ENCODE results near the gene NDUFS6.
"Not testable (repeated sequence)": the region's sequence is repeated elsewhere in the genome, so short reads cannot be mapped to it uniquely, and the experiment has no call there.

The NDUFS6 gene

DNA sequence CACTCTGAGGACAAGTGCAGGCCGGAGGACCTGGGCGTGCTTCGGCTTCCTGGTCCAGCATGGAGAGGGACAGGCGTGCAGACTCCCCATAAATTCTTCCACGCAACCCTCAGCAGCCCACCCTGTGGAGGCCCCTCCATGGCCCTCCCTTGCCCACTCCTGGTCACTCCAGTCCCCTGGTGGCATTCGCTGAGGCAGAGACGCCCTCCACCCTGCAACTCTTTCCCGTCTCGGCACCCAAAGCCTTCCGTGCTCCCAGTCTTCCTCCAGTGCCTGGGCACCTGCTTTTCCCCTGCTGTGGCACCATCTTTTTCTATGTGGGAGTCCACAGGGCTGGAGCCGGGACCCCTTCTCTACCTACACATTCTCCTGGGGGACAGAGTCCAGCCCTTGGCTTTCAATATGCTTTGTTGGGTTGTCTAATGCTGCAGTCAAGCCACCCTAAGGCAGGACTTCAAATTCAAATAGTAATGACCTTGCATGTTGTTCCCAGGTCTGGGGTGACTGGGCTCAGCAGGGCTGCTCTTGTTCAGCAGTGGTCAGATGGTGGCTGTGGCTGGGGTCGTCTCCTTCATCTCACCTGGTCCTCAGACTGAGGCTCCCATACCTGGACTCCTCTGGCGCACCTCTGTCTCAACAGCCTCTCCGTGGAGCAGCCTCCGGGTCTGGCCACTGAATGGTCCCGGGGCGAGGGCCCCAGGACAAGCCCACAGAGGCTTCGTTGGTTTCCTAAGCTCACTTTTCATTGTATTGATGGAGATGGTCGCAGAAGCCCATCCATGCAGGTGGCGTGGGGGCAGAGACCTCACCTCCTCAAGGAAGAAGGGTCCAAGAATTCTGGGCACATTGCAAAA lies 16.8 kb upstream of the NDUFS6 start:
- no peak for DNase-seq

DNA sequence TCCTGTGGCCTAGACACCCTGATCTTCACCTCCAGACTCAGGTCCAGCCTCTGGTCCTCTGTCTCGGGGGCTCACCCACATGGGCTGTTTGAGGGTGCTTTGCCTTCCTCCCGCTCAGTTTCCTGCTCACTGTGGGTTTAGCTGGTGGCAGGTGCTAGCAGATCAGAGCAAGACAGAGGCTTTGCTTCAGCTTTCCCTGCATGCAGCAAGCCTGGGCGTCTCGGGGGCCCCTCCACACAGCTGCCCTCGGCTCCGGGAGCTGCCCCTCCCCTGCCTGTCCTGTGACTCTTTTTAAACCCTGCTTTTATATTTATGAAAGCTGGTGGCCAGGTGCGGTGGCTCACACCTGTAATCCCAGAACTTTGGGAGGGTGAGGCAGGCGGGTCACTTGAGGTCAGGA lies 16.1 kb upstream of the NDUFS6 start:
- peak; percentile 43 for DNase-seq

DNA sequence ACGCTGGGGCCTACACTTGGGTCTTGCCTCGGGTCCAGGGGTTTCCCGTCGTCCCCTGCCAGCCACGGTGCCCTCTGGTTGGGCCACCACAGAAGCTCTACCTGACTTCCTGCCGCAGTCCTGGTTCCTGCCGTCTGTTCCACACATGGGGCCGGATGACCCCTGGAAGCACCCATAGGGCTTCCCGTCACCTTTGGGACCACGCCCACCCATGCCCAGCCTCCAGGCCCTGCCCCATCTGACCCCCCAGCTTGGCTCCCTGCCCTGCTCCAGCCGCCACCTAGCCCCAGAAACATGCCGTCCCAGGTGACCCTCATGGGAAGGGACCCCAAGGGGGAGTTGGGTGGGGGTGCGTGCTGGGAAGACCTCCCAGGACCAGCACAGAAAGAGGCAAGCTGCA lies 15.2 kb upstream of the NDUFS6 start:
- DNase-seq: no peak

DNA sequence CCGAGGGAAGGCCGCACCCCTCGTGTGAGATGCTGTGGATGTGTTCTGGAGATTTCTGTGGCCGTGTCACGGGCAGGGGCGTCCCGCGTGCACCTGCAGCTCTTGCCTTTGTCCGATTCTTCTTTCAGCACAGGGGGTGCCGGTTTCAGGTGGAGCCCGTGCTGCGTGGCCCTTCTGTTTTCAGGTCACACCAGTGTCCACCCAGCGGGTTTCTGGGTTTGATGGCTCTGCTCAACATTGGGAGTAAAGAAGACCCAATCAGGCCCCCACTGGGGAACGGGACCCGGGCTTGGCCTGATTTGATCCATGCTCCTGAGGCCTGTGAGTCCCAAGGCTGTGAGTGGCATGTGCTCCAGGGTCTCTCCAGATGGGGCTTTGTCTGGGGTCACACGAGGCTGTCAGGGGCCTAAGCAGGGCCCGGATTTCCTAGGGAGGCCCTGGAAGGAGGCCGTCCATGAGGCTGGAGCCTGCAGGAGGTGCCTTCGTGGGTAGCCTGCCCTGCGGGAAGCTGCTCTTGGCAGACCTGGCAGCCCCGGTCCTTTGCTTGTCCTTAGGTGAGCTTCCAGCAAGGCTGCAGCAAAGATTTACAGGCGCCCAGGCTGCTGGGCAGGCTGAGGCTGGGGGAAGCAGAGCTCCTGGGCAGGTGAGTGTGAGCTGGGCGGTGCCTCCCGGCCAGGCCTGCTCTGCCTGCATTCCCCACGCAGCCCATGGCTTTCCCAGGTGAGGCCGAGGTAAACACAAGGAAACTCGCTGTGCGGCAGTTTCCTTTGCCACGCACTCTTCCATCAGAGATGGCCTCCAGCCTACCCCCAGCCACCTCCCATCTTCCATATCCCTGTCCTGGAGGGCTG lies 14.4 kb upstream of the NDUFS6 start:
- DNase-seq: no peak

DNA sequence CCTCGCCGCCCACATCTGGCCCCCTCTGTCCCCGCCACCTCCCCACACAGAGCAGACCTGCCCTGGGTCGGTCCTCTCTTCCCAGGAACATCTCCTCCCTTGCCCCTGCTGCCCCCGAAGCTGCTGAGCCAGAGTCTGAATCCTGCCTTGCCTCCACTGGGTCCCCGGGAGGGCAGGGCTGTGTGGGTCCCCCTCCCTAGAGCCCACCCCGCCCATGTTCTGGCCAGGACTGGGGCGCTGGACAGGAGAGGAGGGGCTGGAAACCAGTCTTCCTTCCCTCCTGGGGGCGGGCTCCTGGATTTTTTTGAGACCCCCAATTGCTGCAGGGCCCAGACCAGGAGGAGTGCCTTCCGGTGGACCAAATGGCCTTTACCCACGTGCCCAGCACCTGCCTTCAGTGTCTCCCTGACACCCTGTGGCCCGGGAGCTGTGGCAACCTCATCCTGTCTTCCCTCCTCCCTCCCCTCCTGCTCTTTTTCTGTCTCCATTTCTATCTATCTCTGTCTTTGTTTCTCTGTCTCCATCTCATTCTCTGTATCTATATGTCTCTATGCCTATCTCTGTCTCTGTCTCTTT lies 13.6 kb upstream of the NDUFS6 start:
- no peak for DNase-seq

DNA sequence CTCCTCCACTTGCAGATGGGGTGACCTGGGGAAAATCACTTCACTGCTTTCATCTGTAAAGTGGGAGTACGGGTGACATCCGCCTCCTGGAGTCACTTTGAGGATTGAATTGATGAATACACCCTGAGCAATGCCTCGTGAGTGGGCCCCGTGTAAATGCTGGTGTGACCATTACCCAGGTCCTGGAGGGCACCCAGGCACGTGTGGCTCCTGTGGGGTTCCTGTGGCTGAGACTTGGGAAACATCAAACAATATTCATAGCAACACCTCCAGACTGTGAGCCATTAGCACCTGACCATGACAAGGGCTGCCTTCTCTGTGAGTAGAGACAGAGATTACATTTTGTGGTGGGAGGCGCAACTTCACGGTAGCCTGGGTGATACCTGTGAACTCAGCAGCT lies 13.0 kb upstream of the NDUFS6 start:
- no peak for DNase-seq

DNA sequence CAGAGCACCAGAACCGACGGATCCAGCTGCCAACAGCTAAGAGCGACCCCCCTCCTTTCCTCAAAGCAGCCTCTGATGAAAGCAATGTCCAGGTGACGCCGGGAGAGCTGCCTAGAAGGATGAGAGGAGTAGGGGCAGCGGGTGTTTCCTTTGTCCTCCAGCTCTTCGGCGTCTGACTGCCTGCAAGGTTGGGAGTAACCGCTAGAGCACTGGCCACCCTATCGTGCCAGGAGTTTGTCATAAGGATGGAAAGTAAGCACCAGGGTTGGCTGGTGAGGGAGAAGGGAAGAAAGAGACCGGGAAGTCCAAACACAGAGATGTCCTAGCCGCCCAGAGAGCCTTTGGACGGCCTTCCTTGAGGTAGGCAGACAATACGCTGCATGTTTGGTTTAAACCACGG lies 12.4 kb upstream of the NDUFS6 start:
- DNase-seq: no peak

DNA sequence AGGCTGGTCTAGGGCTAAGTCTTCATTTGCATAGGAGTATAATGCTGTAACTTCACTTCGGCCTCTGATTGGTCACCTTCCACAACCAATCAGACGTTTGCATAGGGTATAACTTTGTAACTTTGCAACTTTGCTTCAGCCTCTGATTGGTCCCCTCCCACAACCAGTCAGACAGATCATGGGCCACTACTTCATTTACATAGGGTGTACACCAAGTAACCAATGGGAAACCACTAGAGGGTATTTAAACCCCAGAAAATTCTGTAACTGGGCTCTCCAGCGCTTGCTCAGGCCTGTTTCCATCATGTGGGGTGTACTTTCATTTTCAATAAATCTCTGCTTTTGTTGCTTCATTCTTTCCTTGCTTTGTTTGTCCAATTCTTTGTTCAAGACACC lies 11.8 kb upstream of the NDUFS6 start:
- not testable (repeated sequence) for DNase-seq

DNA sequence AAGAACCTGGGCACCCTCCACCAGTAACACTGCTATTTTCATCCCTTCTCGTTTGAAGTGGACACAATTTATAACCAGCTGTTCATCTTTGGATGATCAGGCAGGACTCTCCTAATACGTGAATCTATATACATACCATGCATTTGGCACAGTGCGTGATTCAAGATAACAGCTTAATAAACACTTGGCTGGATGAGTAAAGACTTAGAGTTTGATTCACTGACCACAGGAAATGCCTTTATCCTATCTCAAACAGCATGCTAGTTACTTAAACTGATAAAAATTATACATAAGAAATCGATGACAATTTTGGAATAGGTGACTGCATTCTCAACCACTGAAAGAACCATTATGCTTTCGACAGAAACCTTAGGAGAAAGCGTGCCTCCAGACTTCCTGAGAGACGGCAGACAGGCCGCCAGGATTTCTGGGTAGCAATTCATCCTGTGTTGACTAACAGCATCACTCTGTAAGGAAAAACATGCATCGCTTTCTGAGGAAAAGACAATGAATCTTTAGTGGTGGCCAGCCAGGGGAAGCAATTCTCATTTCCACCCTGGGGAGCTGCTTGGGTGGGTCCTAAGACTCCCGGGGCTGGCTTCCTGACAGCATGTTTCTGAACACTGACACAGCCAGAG lies 11.3 kb upstream of the NDUFS6 start:
- no peak for DNase-seq

DNA sequence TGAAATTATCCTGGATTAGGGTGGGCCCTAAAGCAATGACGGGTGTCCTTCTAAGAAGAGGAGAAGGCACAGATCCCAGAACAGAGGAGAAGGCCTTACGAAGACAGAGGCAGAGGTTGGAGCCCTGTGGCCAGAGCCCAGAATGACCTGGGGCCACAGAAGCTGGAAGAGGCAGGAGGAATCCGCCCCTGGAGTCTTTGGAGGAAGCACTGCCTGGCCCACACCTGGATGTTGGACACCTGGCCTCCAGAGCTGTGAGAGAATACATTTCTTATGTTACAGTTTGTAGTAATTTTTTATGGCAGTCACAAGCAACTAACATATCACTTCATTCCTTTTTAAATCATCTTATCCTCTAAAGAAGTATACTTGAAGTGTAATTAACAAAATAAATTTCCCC lies 10.0 kb upstream of the NDUFS6 start:
- DNase-seq: no peak

DNA sequence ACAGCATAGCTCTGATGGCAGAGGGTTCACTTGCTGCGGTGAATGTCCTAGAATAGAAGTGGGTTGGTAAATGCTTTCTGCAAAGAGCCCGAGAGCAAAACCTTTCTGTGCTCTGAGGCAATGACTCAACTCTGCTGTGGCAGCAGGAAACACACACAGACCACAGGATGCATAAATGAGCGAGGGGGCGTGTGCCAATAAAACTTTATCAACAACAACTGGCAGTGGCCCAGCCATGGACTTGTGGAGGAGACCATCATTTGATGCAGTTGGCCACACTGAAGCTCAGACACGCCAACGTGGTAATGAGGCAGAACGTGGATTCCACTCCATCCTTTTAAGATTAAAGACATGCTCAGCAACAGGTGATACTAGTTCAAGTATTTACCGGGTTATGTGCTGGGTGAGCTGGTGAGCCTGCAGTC lies 8.4 kb upstream of the NDUFS6 start:
- peak; percentile 74 for DNase-seq

DNA sequence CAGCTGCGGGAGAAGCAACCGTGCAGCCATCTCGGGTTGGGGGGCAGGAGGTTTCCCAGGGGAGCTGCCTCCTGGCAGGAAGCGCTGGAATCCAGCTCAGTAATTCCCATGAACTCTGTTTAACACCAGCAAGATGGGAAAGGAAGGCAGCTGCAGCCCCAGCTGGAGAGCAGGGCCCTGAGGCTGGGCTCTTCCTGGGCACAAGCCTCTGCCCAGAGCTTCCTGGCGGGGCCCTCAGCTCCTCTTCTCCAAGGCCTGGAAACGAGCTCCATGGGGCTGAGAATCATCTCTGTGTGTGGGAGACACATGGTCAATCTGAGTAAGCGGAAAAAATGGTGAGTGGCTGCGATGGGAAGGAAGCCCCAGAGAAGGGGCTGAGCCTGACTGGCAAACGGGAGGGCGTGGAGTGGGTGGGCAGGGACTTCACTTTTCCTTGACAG lies 7.9 kb upstream of the NDUFS6 start:
- DNase-seq: no peak

DNA sequence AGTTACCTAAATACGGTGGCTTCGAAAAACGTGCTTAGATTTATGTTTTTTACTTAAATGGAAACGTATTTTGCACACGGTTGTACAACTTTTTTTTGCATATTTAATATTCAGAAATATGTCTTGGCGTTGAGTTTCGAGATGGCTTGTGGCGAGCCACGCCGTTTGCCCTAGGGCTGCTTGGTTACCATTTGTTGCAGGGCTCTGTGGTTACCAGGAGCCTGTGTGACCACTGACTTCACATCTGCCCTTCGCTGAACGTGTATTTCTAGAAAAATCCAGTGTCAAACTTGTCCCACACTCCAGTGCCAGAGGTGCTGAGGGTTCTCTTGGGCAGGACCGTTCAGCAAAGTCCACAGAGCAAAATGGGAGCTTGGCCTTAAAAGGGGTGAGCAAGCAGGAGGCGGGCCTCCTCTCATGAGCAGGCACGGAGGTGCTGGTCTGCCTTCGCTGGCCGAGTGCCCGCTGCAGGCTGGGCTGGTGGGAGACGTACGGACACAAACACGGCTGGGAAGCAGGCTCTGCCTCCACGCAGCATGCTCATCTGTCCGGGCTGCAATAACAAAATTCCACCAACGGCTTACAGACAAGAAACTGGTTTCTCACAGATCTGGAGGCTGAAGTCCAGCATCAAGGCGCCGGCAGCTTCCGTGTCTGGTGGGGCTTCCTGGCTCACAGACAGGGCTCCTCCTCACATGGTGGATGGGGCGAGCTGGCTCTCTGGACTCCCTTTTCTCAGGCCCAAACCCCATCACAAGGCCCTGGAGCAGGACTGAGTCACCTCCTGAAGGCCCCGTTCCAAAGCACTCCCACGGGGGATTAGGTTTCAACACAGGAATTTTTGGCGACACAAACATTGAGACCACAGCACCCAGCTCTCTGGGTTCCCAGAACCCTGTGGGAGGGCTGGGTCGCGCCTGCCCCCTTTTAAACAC lies 7.0 kb upstream of the NDUFS6 start:
- no peak for DNase-seq

DNA sequence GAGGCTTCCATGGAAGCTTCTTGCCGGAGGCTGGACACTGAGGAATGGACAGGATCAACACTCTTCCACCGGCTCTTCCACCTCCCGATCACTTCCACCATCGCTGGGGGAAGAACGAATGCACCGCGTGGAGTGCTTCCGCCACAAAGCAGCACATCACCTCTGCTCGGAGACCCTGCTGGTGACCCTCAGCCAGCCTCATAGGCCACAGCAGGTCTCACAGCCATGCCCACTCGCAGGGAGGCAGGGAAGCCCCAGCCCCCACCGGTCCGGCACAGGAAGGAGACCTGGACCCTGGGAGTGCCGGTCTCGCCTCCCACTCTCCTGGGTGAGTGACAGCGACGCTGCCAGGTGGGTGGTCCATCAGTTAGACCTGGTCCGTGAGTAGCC lies 6.3 kb upstream of the NDUFS6 start:
- DNase-seq: no peak

DNA sequence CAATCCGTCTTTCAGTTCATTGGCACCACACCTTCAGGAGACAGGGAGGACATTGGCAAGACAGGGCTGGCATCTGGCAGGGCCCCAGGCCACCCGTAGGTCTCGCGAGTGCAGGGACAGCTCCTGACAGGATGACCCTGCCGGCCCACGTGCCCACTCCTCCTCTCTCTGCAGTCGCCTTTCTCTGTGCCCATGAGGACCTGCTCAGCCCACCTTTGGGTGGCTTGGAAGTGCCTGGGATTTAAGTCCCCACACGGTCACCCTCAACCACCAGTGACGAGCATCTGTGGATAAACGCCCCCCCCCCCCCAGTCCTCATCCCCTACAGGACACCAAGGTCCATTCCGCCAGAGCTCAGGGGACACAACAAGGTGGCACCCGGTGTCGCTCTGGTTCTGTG lies 5.7 kb upstream of the NDUFS6 start:
- no peak for DNase-seq

DNA sequence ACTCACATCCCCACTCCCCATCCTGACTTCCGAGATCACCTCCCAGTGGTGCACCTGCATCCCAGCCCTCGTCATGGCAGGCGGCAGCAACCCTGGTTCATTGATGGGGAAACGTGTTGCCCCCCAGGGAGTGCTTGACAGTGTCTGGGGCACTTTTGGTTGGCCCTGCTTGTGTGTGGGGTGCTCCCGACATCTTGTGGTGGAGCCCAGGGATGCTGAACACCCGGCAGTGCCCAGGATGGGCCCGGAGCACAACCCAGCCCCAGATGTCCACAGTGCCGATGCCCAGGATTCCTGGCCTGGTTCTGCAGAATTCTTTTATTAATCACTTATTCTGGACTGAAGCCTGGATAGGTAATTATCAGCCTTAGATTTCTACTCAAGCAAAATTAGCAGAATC lies 5.3 kb upstream of the NDUFS6 start:
- no peak for DNase-seq

DNA sequence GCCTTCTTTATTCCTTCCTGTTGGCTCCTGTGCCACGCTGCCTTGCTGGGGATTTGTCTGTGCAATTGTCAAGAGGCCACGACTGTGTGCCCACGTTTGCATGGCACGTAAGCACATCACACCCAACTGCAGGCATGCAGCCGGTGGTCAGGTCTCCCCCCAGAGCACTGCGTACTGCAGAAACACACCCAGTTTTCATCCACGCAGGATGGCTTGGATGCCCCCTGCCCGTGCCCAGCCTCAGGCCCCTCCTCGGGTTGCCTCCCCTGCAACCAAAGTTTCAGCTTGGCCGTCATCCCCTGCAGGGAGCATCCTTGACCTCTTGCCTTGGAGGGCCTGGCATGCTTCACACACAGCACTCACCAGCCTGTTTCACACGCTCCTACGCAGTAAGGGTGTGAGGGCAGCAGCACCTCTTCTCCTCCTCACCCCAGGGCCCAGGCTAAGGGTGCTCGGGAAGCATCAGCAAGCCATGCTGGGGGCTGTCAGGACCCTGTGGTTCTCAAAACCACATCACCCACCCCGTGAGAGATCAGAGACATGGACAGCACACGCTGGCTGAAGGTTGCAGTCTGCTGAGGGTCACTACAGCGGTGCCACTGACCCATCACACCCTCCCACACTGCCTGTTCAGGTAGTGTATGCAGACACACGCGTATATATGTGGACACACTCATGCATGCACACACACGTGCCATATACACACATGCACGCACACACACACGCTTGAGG lies 4.7 kb upstream of the NDUFS6 start:
- no peak for DNase-seq

DNA sequence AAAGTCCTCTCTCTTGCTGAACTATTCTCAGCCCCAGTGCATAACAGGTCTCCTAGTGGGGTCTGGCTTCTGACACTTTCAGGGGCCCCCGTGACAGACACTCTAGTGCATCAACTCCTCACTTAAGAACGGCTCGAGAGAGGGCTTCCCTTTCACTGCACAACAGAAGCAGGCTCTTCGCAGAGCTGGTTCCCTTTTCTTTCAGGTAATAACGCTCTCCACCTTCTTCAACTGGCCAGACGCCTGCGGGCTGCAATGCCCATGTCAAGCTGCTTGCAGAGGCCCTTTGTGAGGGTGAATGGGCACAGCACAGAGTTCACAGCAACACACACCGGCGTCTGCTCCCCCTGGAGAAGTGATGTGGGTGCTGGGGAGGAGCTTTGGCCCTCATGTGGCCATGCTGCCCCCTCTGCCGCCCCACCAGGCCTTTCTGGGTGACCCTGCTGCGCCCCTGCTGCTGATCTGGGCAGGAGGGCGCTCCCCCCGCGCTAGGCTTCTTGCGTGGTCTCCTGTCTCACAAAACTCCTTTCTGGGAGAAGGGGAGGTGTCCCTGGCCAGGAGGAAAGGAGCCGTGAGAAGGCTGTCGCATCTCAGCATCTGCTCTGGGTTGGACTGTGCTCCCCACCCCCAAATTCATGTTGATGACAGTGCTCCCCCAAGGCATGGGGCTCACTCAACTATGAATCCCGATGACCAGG lies 4.0 kb upstream of the NDUFS6 start:
- no peak for DNase-seq

DNA sequence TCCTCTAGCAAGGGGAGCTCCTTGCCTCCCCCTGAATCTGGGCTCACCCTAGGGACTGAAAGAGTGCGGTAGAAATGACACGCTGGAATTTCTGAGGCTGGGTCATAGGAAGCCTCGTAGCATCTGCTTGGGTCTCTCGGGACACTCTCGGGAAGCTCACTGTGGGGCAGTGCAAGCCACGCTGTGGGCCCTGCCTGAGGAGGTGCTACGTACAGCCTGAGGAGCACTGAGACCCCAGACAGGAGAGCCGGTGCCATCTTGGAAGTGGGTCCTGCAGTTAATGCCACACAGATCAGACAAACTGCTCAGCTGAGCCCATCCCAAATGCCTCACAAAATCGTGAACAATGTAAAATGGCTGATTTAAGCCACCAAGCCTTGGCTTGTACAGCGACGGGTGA lies 3.4 kb upstream of the NDUFS6 start:
- no peak for DNase-seq

DNA sequence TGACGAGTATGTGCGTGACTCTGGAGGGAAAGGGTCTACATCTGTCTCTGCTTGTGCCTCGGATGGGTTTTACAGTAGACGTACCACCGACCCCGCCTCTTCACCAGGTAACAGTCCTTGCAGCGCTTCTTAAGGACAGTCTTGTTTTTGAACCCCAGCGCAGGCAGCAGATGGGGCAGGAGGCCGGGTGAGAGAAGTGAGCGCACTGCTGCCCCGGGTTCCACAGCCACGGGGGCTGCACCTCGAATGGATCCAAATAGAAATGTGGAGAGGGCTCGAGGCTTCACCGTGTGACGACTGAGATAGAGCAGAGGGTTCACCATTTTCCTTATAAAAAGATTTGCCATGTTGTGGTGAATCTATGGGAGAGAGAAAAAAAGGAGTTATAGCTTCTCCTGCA lies 2.6 kb upstream of the NDUFS6 start:
- DNase-seq: not testable (repeated sequence)

DNA sequence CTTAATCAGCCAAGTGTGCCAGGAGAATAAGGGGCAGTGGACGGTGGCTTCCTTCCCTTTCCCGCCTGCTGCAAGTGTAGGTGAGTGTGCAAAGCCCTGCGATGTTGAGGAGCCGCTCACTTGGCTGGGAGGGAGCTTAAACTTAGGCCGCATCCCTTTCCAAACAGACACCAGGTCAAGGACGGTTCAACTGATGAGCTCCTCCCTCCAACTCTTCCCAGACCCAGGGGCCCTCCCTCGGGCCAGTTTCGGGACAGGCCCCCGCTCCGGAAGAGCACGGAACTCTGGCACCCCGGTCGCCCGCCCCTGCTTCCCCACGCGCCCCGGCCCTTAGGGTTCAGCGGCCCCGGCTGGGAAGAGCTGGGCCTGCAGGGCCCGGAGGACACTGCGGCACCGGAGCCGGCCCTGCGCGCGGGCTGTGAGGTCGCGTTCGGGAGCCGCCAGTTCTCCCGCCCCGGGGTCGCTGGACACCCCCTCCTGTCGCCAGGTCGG lies 2.1 kb upstream of the NDUFS6 start:
- DNase-seq: peak; percentile 15

Data from activated gamma-delta T cell treated with Interleukin-2 at 50 U/mL for 16 hours (primary cell).